NCI-H748 (cell line): ENCODE measurements around the gene CEBPE.
A peak's percentile ranks its signal among the peaks of the same experiment; 100 is the strongest.

ENCODE experiments used
- DNase-seq: peaks from one replicate; lab custom pipeline; 2025; ENCODE audit not compliant: unreplicated experiment; lab: John Stamatoyannopoulos, UW

Gene CEBPE

DNA sequence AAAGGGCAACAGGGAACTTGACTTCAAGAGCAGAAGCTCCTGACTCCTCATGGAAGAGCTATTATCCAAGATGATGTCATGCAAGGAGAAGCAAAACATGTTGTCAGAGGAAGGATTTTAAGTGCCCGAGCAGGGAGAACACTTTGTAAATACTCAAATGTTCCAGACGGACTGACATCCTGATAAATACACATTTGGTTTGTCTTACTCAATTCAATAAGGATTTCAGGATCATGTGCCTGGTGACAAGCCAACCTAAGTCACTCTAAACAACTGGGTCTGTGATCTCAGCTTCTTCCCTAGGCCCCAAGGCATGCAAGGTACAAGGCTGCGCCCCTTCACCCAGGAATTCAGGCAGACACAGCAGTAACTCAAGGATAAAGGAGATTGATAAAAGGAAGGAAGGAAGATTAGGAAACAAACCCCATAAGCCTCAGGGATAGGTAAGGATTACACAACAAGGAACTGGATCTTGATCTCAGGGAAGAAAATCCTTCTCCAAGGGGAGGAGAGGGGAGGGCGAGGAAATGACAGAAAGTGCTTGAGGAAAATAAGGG is 26.8 kb upstream of the CEBPE start:
- DNase-seq = no peak

DNA sequence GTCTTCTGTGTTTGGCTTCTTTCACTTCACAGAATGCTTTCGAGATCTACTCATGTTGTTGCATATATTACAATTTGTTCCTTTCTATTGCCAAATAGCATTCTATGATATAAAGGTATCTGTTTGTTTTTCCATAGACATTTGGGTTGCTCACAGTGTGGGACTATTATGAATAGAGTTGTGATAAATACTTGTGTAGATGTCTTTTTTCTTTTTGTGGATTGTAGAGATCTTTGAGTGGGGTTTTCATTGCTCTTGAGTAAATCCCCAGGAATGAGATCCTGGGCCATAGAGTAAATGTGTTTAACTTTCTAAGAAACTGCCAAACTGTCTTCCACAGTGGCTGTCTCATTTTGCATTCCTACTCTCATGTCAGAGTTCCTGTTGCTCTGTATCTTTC is 24.9 kb upstream of the CEBPE start:
- DNase-seq = no peak

- no peak for DNase-seq
These were observed 23.8 kb upstream of the CEBPE start for GRCh38 chr14:23142826-23143225.

DNA sequence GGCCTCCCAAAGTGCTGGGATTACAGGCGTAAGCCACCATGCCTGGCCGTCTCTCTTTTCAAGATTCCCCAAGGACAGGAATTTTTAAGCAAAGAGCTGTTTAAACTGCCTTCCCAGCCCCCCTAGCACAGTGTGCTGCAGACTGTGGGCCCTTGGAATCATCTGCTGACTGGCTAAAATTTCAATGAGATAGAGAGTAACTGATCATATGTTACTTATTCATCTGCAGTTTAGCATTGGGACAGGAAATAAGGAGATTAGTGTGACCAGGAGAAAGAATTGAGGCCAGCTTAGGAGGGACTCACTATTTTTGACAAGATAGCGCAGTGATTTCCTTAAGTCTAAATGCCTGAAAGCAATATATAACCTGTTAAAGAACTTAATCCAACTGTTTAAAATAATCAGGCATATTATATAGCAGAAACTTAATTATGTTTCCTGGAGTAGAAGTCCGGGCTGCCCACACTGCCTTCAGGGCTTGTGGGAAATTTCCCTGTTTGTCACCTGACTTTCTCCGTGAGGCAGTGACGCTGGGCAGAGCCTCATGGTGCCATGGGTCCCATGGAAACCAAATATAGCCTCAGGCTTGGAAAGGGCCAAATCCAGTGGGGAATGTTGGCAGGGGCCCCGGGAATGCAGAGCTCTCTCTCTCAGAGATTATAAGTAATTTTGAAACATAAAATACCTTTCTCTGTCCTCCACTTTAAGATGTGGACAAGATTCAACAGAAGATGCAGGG is 22.8 kb upstream of the CEBPE start:
- DNase-seq = peak; percentile 37

GRCh38 chr14:23140371-23140770 is 21.3 kb upstream of the CEBPE start:
- no peak for DNase-seq

DNA sequence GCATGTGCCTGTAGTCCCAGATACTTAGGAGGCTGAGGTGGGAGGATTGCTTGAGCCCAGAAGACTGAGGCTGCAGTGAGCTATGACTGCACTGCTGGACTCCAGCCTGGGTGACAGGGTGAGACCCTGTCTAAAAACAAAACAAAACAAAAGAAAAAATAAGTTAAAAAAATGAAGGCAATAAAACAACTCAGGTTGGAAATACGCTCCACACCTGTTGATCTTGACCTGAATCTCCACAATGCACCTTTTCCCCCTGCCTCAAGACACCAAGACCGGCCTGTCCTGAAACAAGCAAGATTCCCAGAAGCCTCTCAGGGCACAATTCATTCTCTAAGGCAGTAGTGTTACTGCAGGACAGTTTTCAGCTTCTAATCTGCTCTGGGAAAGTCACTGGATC is 20.8 kb upstream of the CEBPE start:
- no peak for DNase-seq

DNA sequence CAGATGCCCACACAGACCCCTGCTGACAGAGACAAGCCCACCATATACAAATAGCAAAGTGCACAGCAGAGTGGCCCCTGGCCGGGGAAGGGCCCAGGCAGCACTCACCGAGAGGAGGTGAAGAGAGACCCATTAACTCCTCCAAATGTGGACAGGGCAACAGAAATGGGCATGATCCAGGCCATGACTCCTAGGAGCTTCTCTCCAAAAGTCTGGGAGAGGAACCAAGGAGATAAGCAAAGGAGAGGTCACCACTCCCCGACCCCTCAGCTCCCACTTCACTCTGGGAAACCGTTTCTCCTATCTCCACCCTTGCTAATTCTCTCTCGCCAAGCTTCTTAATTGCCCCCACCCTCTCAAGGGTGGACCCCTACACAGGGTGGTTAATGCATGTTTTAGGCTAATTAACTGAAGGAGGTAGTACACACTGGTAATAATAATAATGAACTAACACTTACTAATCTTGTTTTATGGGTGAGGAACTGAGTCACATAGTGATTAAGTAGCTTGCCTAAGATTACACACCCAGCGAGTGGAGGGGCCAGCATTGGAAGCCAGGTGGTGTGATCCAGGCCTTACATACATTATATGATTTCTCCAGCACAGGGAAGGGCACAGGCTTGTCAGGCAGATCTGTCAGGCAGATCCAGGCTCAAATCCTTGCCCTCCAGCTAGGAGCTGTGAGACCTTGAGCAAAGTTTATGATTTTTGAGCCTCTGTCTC is 18.9 kb upstream of the CEBPE start:
- DNase-seq = no peak

DNA sequence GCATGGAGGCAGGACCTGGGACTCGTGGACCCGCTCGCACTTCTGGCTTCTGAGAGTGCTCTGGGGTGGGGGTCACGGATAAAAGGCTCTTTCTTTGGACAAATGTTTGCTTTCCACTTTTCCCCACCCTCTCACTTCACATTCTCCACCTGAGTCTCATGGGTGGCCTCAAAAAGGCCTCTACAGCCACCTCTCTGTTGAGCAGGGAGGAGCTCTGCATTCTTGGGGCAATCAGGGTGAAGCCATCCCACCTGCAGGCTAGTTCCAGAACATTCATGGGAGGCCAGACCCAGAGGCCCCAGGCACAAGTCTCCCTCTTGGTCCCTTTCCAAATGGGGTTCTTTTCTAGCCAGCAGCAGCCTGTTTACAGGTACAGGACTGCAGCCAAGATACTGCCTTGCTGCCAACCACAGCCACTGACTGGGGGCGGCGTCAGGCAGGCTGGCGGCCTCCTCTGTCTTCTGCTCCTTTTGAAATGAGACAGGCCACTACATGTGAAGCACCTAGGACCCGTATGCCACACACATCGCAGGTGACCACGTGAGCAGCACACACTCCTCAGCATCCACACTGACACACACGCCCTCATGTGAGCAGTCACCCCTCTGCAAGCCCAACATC is 18.2 kb upstream of the CEBPE start:
- DNase-seq = no peak

- no peak for DNase-seq
These were observed 17.6 kb upstream of the CEBPE start for GRCh38 chr14:23136566-23137133.

- no peak for DNase-seq
These were observed 13.9 kb upstream of the CEBPE start for GRCh38 chr14:23132970-23133369.

- DNase-seq = no peak
These were observed 12.4 kb upstream of the CEBPE start for GRCh38 chr14:23131482-23131881.

DNA sequence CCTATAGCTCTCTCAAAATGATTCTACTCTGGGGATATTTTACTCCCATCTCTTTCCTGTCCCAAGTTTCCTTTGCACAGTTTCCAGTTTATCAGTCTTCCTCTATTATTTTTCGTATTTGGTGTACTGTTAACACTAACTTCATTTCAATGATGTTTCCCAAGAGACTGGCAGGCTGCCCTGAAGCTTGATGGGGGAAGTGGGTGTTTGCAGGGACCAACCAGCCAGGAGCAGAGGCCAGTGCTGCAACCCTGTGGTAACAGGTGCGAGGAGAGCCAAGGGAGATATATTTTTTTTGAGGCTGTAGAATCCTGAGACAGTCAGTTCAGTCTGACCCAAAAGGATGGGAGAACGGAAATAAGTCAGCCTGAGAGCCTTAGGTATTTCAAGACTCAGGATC is 11.8 kb upstream of the CEBPE start:
- DNase-seq = no peak

- DNase-seq = no peak
These were observed 10.8 kb upstream of the CEBPE start for GRCh38 chr14:23129759-23130316.

DNA sequence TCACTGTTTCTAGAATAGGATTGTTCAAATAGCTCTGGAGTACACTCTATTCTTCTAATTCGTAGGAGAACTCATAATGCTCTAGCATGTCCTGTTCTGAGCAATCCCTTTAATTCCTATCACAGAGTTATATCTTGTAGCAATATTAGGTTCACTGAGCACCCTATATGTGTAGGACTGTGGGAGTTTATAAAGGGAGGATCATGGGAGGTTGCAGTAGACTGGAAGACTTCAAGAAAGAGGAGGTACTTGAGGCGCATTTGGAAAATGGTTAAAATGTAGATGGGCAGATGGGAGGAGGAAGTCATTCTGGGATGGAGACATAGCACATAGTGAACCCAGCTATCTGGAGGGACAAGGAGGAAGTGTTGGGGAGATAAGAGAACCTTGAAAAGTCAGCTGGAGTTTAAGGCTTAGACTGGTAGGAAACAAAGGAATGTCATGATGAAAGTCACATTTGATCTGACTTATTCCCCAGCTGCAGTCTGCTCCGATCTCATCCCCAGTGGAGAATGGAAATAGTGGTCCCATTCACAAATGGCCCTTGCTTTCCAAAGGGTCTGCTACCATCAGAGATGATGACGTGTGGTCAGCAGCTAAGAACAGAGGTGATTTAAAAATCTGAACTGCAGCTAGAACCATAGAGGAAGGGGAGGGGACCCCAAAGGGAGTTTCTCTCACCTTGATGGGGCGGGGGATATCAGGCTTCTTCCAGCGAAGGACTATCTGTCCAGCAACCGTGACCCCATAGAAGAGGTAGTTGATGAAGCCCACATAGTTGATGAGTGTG is 10.1 kb upstream of the CEBPE start:
- no peak for DNase-seq

- no peak for DNase-seq
These were observed 8.8 kb upstream of the CEBPE start for GRCh38 chr14:23127861-23128260.

GRCh38 chr14:23126548-23127278 is 7.7 kb upstream of the CEBPE start:
- DNase-seq = no peak

- DNase-seq = no peak
These were observed 7.0 kb upstream of the CEBPE start for GRCh38 chr14:23125933-23126524.

DNA sequence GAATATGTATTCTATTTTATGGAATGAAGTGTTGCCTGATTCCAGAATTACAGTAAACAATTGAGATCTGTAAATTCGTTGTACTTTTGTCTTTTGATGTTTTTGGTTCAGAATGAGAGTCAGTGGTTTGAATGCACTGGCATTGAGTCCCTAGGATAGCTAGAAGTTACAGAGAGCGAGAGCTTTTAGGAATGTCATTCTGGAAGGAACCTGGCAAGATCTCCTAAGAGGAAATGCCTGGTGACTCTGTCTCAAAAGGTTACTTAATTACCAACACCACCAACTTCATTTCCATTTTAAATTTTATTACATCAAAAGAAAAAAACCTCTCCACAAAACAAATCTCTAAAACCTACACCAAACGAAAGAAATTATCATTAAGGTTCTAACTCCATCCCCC is 6.0 kb upstream of the CEBPE start:
- DNase-seq = no peak

GRCh38 chr14:23124337-23124954 is 5.4 kb upstream of the CEBPE start:
- no peak for DNase-seq
